GM23248 (cell line): ENCODE results near the gene TSPAN4.

Experiments
- EZH2 ChIP-seq: fragments of 200-600 bp; sonication (generic); IDR thresholded peaks from 2 replicates; pipeline ENCODE4 v1.6.1; 2018; ENCODE audit warnings: antibody characterized with exemption, mild to moderate bottlenecking; ENCODE audit not compliant: insufficient read depth, poor library complexity, severe bottlenecking
- EZH2phosphoT487 ChIP-seq: fragments of 200-600 bp; sonication (generic); IDR thresholded peaks from 2 replicates; pipeline ENCODE4 v1.6.1; 2018; ENCODE audit warnings: antibody characterized with exemption, moderate library complexity, mild to moderate bottlenecking, low read depth; ENCODE audit not compliant: insufficient read depth

GRCh38 chr11:869399-870126 lies 26.9 kb downstream of the TSPAN4 start:
- no peak for TF ChIP-seq EZH2
- TF ChIP-seq EZH2phosphoT487 = no peak
